Testis (tissue), 2 donors: Measurements from ENCODE around the gene PIP4K2A.

Experiments used
- CTCF ChIP-seq, 3 experiments: fragments of 450-650 bp in 2 of 3; fragments of 200-600 bp in 1 of 3; sonication (generic) in 1 of 3; IDR thresholded peaks; one replicate each; pipeline ENCODE4 v1.5.1; 2016 to 2019; ENCODE audit warnings: antibody characterized with exemption in 3 of 3, mild to moderate bottlenecking in 2 of 3, moderate library complexity in 1 of 3
- POLR2A ChIP-seq: fragments of 450-650 bp; IDR thresholded peaks from one replicate; pipeline ENCODE4 v1.6.1; 2017; ENCODE audit warnings: antibody characterized with exemption, mild to moderate bottlenecking, moderate library complexity

- TF ChIP-seq CTCF (IDR thresholded peaks at IDR 0.05) (no peak), POLR2A (no peak)
Measured at GRCh38 chr10:22603581-22603980, 110.8 kb downstream of the PIP4K2A start.
